ENCODE results near the gene BRD1.
"Not testable (repeated sequence)": the region's sequence is repeated elsewhere in the genome, so short reads cannot be mapped to it uniquely, and the experiment has no call there.

DNA sequence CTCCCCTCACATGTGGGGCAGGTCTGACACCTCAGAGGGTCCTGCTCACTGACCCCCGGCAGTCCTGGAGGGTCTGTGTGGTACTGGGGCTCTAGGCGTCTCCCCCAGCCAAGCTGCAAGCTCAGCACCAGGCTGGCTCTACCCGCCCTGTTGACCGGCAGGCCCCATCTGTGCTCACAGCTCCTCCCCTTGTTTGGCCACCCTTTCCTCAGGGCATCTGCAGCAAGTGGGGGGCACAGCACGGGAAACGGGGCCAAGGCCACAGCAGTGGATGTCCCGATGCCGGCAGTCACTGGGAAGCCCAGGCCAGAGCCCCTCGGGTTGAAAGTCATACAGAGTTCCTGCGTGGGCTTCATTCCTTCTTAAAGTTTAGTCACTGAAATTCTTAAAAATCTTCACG, 5.9 kb downstream of the BRD1 start:
- TF ChIP-seq, protein P1, sequence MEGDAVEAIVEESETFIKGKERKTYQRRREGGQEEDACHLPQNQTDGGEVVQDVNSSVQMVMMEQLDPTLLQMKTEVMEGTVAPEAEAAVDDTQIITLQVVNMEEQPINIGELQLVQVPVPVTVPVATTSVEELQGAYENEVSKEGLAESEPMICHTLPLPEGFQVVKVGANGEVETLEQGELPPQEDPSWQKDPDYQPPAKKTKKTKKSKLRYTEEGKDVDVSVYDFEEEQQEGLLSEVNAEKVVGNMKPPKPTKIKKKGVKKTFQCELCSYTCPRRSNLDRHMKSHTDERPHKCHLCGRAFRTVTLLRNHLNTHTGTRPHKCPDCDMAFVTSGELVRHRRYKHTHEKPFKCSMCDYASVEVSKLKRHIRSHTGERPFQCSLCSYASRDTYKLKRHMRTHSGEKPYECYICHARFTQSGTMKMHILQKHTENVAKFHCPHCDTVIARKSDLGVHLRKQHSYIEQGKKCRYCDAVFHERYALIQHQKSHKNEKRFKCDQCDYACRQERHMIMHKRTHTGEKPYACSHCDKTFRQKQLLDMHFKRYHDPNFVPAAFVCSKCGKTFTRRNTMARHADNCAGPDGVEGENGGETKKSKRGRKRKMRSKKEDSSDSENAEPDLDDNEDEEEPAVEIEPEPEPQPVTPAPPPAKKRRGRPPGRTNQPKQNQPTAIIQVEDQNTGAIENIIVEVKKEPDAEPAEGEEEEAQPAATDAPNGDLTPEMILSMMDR (IDR thresholded peaks at IDR 0.05; ENCODE audit: low read depth, low read length, poor library complexity, severe bottlenecking) = not testable (repeated sequence)
- not testable (repeated sequence) for TF ChIP-seq EZH2phosphoT487 (IDR thresholded peaks at IDR 0.05; ENCODE audit: borderline replicate concordance, low read length)

Data from DOHH2 (cell line).